ENCODE measurements around the gene ZNF436. TPM values are rescaled to one million over a fixed set of nuclear protein-coding genes. Genes with fewer than 3 reads are reported as not detected.

The ZNF436 gene
- total and polyA plus RNA-seq, 2 experiments from 2014 or later = 0.23 to 1.0 TPM

- DNase-seq (ENCODE audit: low spot score) (no peak), ATAC-seq (no peak)
- H3K79me2 ChIP-seq (replicated peaks; ENCODE audit: insufficient read depth) = no peaks in the 10 kb centered on the region
- H3K4me1 ChIP-seq (ENCODE audit: insufficient read depth) = no peaks in the 10 kb centered on the region
- no peak overlapping the region for H3K4me2 ChIP-seq
- H3K9me3 Mint-ChIP-seq = no peaks in the 10 kb centered on the region; the same call in 2 of the 3 replicates
- 0 out of 2 replicates have a peak, but pooled peaks cover 8% of the 10 kb centered on the region for H4K20me1 ChIP-seq (replicated peaks; ENCODE audit: insufficient read depth)
- peaks cover 97% of the 10 kb centered on the region for H3K27me3 ChIP-seq (ENCODE audit: insufficient read depth)
- H2AFZ ChIP-seq = no peak overlapping the region
- no peak overlapping the region for H3K4me3 Mint-ChIP-seq
- no peak overlapping the region for H3K27ac ChIP-seq (ENCODE audit: low read depth)
- H3K27me3 Mint-ChIP-seq (ENCODE audit: insufficient read depth, low read depth, poor library complexity) = peaks cover 32% of the 10 kb centered on the region
- TF ChIP-seq POLR2AphosphoS5 (IDR thresholded peaks at IDR 0.05; ENCODE audit: low read depth) (no peak), EZH2phosphoT487 (IDR thresholded peaks at IDR 0.05; ENCODE audit: unreplicated experiment) (no peak), CREB1 (CRISPR knock-in tag; IDR thresholded peaks at IDR 0.05; ENCODE audit: low read depth) (no peak), EZH2 (IDR thresholded peaks at IDR 0.05; ENCODE audit: low read depth, unreplicated experiment) (no peak), JUNB (IDR thresholded peaks at IDR 0.05; ENCODE audit: unreplicated experiment) (no peak), NANOG (IDR thresholded peaks at IDR 0.05; ENCODE audit: borderline replicate concordance) (no peak), ETS1 (IDR thresholded peaks at IDR 0.05) (no peak), ZNF331 (CRISPR knock-in tag; IDR thresholded peaks at IDR 0.05; ENCODE audit: low read depth) (no peak), REST (IDR thresholded peaks at IDR 0.05; ENCODE audit: unreplicated experiment) (no peak), CTCF (conservative IDR thresholded peaks at IDR 0.05; ENCODE audit: low read depth in 2 of 2) (no peak), ZNF114 (CRISPR knock-in tag; IDR thresholded peaks at IDR 0.05) (no peak), ZNF462 (CRISPR knock-in tag; IDR thresholded peaks at IDR 0.05) (no peak), STAT1 (IDR thresholded peaks at IDR 0.05; ENCODE audit: unreplicated experiment) (no peak)
- H3K36me3 Mint-ChIP-seq (ENCODE audit: low read depth) = no peaks in the 10 kb centered on the region
- no peak overlapping the region for H3K27ac Mint-ChIP-seq
- H3F3A ChIP-seq (replicated peaks; ENCODE audit: low read depth) = no peaks in the 10 kb centered on the region
- no peaks in the 10 kb centered on the region for H3K36me3 ChIP-seq (ENCODE audit: insufficient read depth)
- H3K9me2 ChIP-seq (ENCODE audit: insufficient read depth) = no peaks in the 10 kb centered on the region
- H3K4me1 Mint-ChIP-seq = peaks cover 2% of the 10 kb centered on the region
- H3K4me3 ChIP-seq = no peak overlapping the region
Measured at GRCh38 chr1:23405946-23406345, 36.3 kb upstream of the ZNF436 start.

Data from GM23338 (cell line).